Caco-2 (cell line): ENCODE measurements around the gene PRKAG2. TPM values are rescaled to one million over a fixed set of nuclear protein-coding genes. Genes with fewer than 3 reads are reported as not detected.

Experiments
- BruUV-seq: library from RNA; stranded (reverse); fragments of 400-500 nt; replicated peaks from 2 replicates; lab custom pipeline; 2021; lab: Mats Ljungman, UMichigan
- CTCF ChIA-PET: fragments of 300-600 bp; sonication (Branson Sonifier 250); formaldehyde crosslinking; loops from one replicate; lab custom pipeline; 2022; ENCODE audit warnings: antibody characterized with exemption; lab: Charles Lee
- POLR2A ChIA-PET: fragments of 300-600 bp; sonication (Branson Sonifier 250); formaldehyde crosslinking; loops from one replicate; lab custom pipeline; 2022; ENCODE audit warnings: antibody characterized with exemption; lab: Charles Lee
- DNase-seq, 2 experiments: peaks; one replicate each; pipeline versions ENCODE4 v3.0.0 to v3.0.0-alpha.2; 2020 to 2022
- H3K27me3 ChIP-seq: replicated peaks from 2 replicates; pipeline ENCODE4 v1.6.0; 2011; ENCODE audit warnings: low read length; ENCODE audit not compliant: control insufficient read depth, insufficient read depth
- H3K36me3 ChIP-seq: 2 replicates; pipeline ENCODE4 v1.5.1; 2011; ENCODE audit warnings: low read length; ENCODE audit not compliant: control insufficient read depth, insufficient read depth
- H3K4me1 ChIP-seq: fragments of 250-450 bp; sonication (Bioruptor Pico); 2 replicates; pipeline ENCODE4 v1.5.1; 2020; ENCODE audit warnings: mild to moderate bottlenecking
- H3K4me3 ChIP-seq: 2 replicates; pipeline ENCODE4 v1.5.1; 2011; ENCODE audit warnings: low read depth, mild to moderate bottlenecking, control low read depth, low read length
- H3K9me3 ChIP-seq: fragments of 250-450 bp; sonication (Bioruptor Pico); 2 replicates; pipeline ENCODE4 v1.5.1; 2020; ENCODE audit warnings: mild to moderate bottlenecking, moderate library complexity
- H3K27ac Mint-ChIP-seq: one replicate; pipeline ENCODE4 v1.8.0; 2022; ENCODE audit warnings: mixed read lengths; ENCODE audit not compliant: unreplicated experiment
- H3K27me3 Mint-ChIP-seq: one replicate; pipeline ENCODE4 v1.8.0; 2022; ENCODE audit warnings: mixed read lengths; ENCODE audit not compliant: insufficient read depth, unreplicated experiment
- H3K36me3 Mint-ChIP-seq: one replicate; pipeline ENCODE4 v1.8.0; 2022; ENCODE audit warnings: mild to moderate bottlenecking, mixed read lengths; ENCODE audit not compliant: insufficient read depth, unreplicated experiment
- H3K4me1 Mint-ChIP-seq: one replicate; pipeline ENCODE4 v1.8.0; 2022; ENCODE audit warnings: low read depth, mixed read lengths; ENCODE audit not compliant: unreplicated experiment
- H3K4me3 Mint-ChIP-seq: one replicate; pipeline ENCODE4 v1.8.0; 2022; ENCODE audit warnings: mild to moderate bottlenecking, moderate library complexity, mixed read lengths; ENCODE audit not compliant: unreplicated experiment
- H3K9me3 Mint-ChIP-seq: one replicate; pipeline ENCODE4 v1.8.0; 2022; ENCODE audit warnings: mixed read lengths; ENCODE audit not compliant: unreplicated experiment
- intact Hi-C: fragments of 100-400 bp; cut with micrococcal nuclease; formaldehyde crosslinking; loops from one replicate; pipeline ENCODE4 v1.10.0; 2022; ENCODE audit not compliant: unreplicated experiment
- total RNA-seq: library from RNA; stranded (reverse); gene quantifications from 2 replicates; pipeline ENCODE4 v1.2.3, GENCODE V29; 2022
- TF ChIP-seq, protein P1 (sequence below), 2 experiments: fragments of 200-600 bp in 1 of 2; IDR thresholded peaks; 1 replicate in 1 of 2; 2 replicates in 1 of 2; pipeline versions ENCODE4 v1.5.1 to v1.8.0; 2011 to 2022; ENCODE audit warnings: antibody characterized with exemption in 1 of 2, control low read depth in 1 of 2, inconsistent platforms in 1 of 2, low read depth in 1 of 2, low read length in 1 of 2, mild to moderate bottlenecking in 1 of 2, moderate library complexity in 1 of 2; ENCODE audit not compliant: insufficient read depth in 1 of 2, severe bottlenecking in 1 of 2, unreplicated experiment in 1 of 2

Gene PRKAG2
- total RNA-seq, 1 experiment from 2014 or later, result 15.9 TPM

DNA sequence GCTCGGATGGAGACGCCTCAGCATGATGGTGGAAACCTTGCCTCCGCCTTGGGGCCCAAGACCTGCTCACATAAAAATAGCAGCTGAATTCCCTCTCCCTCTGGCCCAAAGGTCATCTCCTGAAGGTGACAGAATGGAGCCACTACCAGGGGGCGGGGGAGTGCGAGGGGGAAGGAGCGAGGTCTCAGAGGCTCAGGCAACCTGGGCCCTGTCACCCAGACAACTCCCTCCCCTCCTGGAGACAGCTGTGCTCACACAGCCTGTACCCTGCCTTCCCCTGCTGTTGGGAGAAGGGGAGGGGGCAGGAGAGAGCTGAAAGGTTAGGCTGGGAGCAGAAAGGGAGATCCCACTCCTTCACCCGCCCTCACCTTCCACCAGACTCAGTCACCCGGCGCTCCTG, 184.2 kb downstream of the PRKAG2 start:
- intact Hi-C loops, result loop anchor here (10.0 kb wide), 1 partner anchor 228 kb away; no protein-coding TSS in a partner anchor
- Mint-ChIP-seq H3K27me3 (no peaks in the 10 kb centered on the region), H3K4me3 (no peak overlapping the region), H3K9me3 (no peaks in the 10 kb centered on the region), H3K36me3 (peaks cover 2% of the 10 kb centered on the region), H3K4me1 (peaks cover 25% of the 10 kb centered on the region), H3K27ac (no peak overlapping the region)
- no peaks in the 10 kb centered on the region; the same call in 1 of the 2 replicates for H3K36me3 ChIP-seq
- no peaks in the 10 kb centered on the region for H3K27me3 ChIP-seq
- H3K4me3 ChIP-seq, result no peak overlapping the region
- POLR2A ChIA-PET, result no interaction called here
- TF ChIP-seq, protein P1, sequence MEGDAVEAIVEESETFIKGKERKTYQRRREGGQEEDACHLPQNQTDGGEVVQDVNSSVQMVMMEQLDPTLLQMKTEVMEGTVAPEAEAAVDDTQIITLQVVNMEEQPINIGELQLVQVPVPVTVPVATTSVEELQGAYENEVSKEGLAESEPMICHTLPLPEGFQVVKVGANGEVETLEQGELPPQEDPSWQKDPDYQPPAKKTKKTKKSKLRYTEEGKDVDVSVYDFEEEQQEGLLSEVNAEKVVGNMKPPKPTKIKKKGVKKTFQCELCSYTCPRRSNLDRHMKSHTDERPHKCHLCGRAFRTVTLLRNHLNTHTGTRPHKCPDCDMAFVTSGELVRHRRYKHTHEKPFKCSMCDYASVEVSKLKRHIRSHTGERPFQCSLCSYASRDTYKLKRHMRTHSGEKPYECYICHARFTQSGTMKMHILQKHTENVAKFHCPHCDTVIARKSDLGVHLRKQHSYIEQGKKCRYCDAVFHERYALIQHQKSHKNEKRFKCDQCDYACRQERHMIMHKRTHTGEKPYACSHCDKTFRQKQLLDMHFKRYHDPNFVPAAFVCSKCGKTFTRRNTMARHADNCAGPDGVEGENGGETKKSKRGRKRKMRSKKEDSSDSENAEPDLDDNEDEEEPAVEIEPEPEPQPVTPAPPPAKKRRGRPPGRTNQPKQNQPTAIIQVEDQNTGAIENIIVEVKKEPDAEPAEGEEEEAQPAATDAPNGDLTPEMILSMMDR (IDR thresholded peaks at IDR 0.05; ENCODE audit: insufficient read depth in 1 of 2, low read depth in 1 of 2, low read length in 1 of 2, severe bottlenecking in 1 of 2, unreplicated experiment in 1 of 2), result peak in 1 of 2 experiments; percentile 4
- CTCF ChIA-PET, result interaction anchor here (1.3 kb wide), 1 partner anchor 61 kb away, joined by 5 read pairs; no protein-coding TSS in a partner anchor
- H3K4me1 ChIP-seq, result peaks cover 45% of the 10 kb centered on the region
- no TSS peak for BruUV-seq
- H3K9me3 ChIP-seq, result no peaks in the 10 kb centered on the region
- DNase-seq, result peak; percentile 52 to 62

DNA sequence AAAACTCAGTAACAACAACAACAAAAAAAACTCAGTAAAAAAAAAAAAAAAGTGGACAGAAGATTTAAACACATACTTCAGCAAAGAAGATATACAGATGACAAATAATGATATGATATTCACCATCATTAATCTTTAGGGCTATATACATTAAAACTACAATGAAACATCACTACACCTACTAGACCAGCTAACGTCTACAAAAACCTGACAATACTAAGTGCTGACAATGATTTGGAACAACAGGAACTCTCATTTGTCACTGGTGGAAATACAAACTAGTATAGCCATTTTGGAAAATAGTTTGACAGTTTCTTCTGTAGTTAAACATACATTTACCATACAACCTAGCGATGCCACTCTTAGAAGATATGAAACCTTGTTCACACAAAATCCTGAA, 185.5 kb downstream of the PRKAG2 start:
- no peak overlapping the region for H3K4me3 ChIP-seq
- DNase-seq, result no peak
- H3K9me3 ChIP-seq, result no peaks in the 10 kb centered on the region
- BruUV-seq, result no TSS peak
- no peaks in the 10 kb centered on the region for H3K27me3 ChIP-seq
- intact Hi-C loops, result loop anchor here (10.0 kb wide), 1 partner anchor 227 kb away; no protein-coding TSS in a partner anchor
- ChIA-PET CTCF (no interaction called here), POLR2A (no interaction called here)
- Mint-ChIP-seq H3K9me3 (no peaks in the 10 kb centered on the region), H3K4me3 (no peak overlapping the region), H3K36me3 (peaks cover 5% of the 10 kb centered on the region), H3K27ac (no peak overlapping the region), H3K27me3 (no peaks in the 10 kb centered on the region), H3K4me1 (peaks cover 29% of the 10 kb centered on the region)
- peaks cover 47% of the 10 kb centered on the region for H3K4me1 ChIP-seq
- no peaks in the 10 kb centered on the region; the same call in 1 of the 2 replicates for H3K36me3 ChIP-seq
- TF ChIP-seq, protein P1 (IDR thresholded peaks at IDR 0.05; ENCODE audit: insufficient read depth in 1 of 2, low read depth in 1 of 2, low read length in 1 of 2, severe bottlenecking in 1 of 2, unreplicated experiment in 1 of 2), result no peak

DNA sequence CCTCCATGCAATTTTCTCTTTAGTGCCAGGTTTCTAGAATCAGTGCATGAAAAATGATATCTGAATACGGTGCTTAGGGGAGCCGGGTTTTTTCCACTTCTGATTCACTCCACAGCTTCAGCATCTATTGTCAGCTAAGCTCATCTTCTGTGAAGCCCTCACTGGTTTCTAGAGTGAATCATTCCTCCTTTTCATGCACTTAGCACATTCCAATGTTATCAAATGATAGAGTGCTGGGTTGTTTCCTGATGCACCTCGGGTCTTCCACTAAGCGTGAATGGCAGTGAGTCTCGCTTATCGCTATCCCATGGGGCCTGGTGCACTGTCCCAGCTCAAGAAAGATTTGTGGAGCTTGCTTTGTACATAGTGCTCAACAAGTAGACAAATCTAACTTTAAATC, 186.3 kb downstream of the PRKAG2 start:
- Mint-ChIP-seq H3K4me3 (no peak overlapping the region), H3K36me3 (peaks cover 5% of the 10 kb centered on the region), H3K27me3 (no peaks in the 10 kb centered on the region), H3K4me1 (peaks cover 34% of the 10 kb centered on the region), H3K27ac (no peak overlapping the region), H3K9me3 (no peaks in the 10 kb centered on the region)
- TF ChIP-seq, protein P1 (IDR thresholded peaks at IDR 0.05; ENCODE audit: insufficient read depth in 1 of 2, low read depth in 1 of 2, low read length in 1 of 2, severe bottlenecking in 1 of 2, unreplicated experiment in 1 of 2), result no peak
- Histone ChIP-seq H3K27me3 (no peaks in the 10 kb centered on the region), H3K9me3 (no peaks in the 10 kb centered on the region), H3K36me3 (no peaks in the 10 kb centered on the region), H3K4me1 (peaks cover 39% of the 10 kb centered on the region), H3K4me3 (no peak overlapping the region)
- ChIA-PET POLR2A (no interaction called here), CTCF (no interaction called here)
- no peak for DNase-seq
- intact Hi-C loops, result loop anchor here (10.0 kb wide), 1 partner anchor 226 kb away; no protein-coding TSS in a partner anchor
- no TSS peak for BruUV-seq
